HG02885 (cell line): ENCODE measurements around the gene DRC3.

Experiments used
- ATAC-seq: cut with Tn5 transposase; IDR thresholded peaks from one replicate; pipeline ENCODE4 v1.9.1; 2021; ENCODE audit warnings: mild to moderate bottlenecking; ENCODE audit not compliant: unreplicated experiment, poor library complexity

Gene DRC3

DNA sequence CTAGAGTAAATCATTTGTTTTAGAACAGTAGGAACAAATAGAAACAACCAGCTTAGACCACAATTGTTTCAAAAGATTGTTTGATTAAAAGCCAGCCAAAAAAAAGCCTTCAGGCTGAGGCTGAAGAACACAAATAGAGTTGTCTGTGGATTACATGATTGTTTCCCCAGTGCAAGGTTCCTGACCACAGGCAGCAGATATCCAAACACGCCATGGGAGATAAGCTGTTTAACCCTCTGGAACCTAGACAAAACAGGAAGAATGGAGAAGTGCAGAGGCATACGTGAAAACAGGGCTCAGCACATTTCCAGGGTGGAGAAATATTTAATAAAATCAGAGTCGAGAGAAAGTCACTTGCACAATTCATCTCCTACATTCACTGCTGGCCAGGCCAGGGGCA lies 45.3 kb downstream of the DRC3 start:
- ATAC-seq = no peak

DNA sequence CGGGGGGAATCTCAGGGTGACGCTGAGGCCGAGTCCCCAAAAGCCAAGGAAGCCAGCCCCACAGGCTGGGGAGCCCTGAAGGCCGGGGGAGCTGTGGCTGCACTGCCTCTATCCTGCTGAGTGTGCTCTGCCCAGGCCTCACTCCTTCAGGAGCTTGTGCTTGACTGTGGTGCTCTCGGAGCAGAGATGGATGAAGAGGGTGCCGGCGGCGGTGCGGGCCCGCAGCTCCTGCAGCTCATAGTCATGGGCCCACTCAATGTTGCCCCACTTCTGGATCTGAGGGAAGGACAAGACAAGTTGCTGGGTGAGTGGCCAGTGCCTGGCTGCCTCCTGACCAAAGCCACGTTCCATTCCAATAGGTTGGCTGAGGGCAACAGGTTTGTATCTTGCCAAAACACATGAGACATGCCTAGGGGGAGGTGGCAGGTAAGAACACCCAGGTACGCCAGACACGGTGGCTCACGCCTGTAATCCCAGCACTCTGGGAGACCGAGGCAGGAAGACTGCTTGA lies 45.8 kb downstream of the DRC3 start:
- no peak for ATAC-seq

DNA sequence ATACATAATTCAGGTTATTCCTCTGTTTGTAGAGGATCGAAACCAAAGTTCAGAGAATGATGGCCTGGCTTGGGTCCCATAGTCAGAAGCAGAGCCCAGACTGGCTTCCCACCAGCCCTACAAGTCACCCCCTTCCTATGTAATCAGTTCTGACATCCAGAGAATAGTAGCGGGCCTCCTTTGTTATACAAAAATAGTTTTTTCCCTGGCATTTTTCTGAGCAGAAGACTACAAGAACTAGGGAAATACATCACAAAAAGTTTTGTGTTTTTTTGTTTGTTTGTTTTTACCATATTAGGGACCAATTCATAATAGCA lies 47.1 kb downstream of the DRC3 start:
- ATAC-seq = no peak

DNA sequence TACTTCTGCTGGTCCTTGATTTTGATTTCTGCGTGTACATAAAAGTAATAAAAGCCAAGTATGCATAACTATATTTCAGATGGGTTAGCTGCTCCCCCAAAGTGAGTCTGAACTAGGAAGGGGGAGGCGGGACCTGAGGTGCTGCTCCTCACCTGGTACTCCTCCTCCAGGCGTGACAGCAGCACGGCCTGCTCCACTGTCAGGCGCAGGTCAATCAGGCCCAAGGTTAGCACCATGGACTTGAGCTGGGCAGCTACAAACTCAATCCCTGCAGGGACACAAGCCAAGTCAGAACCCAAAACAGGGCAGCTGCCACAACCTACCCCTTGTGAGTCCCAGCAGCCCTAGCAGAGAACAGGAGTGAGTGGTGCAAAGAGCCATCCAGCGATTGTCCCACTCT lies 48.3 kb downstream of the DRC3 start:
- ATAC-seq = no peak

DNA sequence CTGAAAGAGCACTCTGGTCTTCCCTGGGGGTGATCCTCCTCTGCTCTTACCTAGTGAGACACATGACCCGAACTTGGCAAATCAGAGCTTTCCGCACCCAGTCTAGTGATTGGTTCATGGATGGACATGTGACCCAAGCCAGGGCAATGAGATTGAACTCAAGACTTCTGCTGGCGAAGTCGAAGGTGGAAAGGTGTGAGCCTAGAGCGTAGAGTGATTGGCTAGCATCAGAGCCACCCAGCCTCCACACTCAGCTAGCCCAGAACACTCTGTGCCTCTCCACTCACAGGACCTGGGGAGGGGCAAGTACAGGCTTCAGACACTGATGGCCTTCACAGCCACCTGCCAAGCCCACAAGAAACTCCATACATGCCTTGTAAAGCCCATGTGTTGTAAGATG lies 48.7 kb downstream of the DRC3 start:
- no peak for ATAC-seq

DNA sequence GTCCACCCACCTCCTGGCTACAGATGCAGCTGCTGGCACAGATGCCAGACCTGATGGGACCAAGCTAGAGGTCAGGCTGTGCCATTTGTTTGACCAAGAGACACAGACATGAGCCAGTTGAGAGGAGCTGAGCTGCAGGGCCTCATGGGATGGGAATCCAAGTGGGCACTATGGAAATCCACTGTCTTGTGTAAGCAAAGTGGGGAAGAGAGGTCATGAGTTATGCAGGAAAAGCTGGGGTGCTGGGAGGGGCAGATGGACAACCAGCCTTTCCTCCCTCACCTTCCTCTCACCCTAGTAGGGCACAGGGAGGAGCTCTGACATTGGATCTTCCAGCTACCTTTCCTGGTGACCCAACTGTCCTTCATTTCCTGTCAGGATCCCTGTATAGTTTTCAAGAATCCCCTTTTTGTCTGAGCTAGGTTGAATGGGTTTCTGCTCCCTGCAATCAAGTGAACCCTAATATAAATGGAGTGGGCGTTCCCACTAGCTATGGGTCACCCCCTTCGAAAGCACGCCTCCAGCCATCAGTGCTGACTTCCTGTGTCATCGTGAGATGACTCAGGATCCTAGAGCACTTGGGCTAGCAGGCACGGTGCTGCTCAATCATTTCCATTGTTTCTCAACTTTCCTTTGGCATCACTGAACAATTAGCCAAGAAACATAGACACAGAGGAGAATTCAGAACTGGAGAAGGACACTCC lies 52.7 kb downstream of the DRC3 start:
- peak; percentile 84 for ATAC-seq

DNA sequence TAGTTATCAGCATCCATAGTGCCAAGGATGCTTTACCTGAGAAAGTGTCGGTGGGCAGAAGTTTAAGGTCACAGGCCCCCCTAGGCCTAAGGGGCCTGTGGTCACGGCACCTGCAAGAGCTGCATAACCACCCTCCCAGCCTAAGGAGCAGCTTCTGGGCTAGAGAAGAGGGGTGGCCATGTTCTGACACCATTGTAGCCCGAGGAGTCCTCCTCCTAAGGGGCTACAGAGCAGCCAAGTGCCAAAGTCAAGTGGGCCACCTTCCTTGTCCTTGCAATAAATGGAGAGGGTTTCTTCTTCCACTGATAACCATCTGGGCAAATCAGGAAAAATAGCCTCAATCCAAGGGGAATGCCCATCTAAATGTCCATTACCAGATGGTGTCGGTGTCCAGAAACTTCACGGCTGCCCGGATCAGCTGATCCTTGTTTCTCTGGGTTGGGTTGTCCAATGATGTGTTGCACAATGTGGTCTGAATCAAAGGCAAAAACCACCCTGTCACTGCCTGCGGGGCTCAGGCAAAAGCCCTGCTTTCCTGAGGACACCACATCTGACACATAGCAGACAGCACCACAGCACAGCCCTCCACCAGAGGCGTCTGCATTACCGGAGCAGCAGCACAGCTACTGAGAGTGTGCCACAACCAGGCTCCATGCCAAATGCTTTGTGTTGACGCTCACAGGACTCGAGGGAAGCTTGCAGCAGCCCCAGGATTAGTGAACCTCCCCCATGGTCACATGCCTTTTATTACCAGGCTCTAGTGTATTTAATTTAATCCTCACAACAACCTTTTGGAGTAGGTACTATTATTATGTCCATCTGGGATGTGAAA lies 53.5 kb downstream of the DRC3 start:
- peak; percentile 34 for ATAC-seq

DNA sequence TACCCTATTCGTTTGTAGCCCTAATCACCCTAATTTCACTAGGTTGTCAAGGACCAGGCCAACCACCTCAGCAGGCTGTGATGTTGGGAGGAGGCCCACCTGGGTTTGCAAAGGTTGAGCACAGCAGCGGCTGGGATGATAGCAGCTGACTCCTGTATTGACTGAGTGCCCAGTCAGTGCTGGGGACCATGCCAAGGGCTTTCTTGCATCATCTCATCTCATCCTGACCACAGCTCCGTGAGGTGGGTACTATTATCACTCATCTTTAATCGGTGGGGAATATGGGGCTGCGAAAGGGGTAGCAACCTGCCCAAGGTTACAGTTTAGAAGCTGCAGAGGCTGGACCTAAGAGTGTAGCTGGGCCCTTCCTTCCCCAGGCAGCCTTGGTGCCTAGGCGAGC lies 54.6 kb downstream of the DRC3 start:
- ATAC-seq = no peak

DNA sequence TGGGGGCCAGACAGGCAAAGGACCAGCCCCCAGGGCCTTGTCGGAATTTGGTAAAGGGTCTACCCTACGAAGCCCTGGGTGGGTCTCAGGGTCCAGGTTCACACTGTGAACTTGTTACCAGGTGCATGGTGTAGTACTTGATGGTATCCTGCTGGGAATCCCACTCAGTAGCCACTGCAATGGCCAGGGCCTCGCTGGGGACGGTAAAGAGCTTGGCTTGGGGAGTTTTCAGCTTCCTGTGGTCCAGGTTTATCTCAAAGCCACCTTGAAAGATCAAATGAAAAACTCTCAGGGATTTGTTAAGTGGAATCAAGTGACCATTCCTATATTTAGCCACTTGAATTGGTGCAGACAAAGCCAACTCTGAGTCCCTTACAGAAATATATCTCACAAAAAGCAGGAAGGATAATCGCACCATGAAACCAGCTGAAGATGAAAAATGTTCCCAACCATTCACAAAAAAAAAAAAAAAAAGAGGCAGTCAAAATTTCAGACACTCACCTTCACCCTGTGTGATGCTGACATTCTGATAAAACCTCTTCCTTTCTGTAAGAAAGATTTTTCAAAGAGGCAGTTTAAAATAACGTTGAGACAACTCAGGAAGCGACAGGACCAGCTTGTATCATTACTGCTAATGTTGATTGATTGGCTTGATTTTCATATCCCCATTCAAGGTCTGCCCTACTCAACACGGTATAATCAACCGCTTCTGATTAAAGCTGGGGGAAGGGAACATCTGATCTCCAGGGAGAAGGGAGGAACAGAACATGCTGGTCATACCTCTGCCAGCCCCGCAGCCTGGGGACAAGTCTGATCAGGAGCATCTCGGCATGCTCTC lies 55.7 kb downstream of the DRC3 start:
- no peak for ATAC-seq

DNA sequence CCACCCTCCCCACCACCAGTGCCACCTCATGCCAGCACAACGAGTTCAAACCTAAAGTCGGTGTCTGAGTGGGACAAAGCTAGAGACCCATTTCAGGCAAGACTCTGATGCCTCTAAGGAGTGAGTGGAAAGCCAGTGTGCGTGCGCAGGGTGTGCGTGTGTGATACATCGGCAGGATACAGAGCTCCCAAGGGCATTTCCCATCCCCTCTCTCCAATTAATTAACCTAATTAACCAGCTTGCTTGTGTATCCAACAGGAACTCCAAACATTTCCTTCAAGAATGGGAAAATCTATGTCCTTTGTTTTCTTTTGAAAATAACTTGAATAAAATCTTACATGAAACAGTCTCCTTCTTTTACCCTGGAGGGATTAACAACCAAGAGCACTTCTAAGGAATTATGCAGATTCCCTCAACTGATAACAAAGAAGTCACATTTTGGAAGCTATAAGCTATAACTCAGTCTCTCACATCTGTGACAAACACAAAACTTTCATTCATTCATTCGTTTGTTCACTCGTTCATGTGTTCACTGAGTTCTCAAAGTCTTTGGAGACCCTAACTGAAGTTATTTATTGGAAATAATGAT lies 56.4 kb downstream of the DRC3 start:
- ATAC-seq = no peak

DNA sequence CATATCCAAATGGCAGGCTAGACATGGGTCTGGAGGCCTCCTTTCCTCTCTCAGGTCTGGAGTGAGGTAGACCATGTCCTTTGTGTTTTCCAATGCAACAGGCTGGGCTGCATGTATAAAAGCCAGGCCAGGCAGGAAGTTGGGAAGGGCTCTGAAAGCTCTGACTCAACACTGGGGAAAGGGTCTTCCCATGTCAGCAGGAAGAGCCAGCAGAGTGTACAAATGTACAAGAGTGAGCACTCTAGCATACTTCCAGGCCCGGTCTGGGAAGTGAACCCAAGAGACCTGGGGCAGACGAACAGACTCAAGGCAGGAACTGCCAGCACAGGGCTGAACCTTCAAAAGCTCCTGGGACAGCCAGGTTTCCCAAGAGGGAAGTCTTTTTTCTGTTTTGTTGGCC lies 59.3 kb downstream of the DRC3 start:
- ATAC-seq = no peak

DNA sequence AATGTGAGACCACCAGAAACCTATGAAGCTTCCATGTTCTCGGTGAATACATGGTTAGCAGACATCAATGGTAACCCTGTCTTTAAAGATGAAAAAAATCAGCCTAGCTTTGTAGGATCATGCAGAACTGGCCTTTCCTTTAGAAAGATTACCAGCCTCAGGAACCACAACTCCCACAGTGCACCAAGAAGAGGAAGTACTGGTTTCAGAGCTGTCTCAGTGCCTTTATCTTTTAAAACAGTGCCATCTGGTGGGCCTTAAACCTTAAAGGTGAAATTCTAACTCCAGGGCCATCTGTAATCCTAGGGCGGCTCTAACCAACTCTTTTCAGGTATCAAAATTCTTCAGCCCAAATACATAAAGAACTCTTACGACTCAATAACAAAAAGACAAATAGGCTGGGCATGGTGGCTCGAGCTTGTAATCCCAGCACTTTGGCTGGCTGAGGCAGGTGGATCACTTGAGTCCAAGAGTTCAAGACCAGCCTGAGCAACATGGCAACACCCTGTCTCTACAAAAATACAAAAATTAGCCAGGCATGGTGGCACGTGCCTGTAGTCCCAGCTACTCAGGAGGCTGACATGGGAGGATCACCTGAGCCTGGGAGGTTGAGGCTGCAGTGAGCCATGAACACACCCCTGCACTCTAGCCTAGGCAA lies 60.9 kb downstream of the DRC3 start:
- peak; percentile 84 for ATAC-seq

DNA sequence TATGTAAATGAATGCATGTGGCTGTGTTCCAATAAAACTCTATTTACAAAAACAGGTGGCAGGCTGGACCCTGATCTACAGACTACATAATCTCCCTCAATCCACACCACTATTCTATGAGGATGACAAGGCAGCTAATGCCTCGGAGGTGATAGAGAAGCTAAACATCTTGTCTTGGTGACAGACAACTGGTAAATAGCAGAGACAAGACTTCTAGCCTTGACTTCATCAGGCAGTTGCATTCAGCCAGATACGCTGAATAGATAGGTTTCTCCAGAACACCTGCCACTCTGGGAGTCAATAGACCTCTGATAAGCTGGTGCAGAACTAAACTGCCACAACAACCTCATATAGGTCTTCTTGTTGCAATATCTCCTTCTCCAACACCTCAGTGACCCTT lies 63.0 kb downstream of the DRC3 start:
- ATAC-seq = no peak

DNA sequence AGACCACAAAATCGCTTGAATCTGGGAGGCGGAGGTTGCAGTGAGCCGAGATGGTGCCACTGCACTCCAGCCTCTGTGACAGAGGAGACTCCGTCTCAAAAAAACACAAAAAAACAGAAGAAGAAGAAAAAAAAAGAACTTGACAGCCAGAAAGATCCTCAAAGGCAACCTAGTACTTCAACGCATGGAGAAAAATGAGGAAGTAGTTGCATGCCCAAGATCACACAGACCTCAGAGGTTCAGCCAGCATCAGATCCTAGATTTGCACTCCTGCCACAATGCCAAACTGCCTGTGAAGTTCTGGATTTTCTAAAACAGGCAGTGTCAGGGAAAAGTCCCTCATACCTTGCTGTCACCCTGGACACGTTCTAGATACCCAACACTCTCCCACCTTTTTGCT lies 64.8 kb downstream of the DRC3 start:
- ATAC-seq = no peak

DNA sequence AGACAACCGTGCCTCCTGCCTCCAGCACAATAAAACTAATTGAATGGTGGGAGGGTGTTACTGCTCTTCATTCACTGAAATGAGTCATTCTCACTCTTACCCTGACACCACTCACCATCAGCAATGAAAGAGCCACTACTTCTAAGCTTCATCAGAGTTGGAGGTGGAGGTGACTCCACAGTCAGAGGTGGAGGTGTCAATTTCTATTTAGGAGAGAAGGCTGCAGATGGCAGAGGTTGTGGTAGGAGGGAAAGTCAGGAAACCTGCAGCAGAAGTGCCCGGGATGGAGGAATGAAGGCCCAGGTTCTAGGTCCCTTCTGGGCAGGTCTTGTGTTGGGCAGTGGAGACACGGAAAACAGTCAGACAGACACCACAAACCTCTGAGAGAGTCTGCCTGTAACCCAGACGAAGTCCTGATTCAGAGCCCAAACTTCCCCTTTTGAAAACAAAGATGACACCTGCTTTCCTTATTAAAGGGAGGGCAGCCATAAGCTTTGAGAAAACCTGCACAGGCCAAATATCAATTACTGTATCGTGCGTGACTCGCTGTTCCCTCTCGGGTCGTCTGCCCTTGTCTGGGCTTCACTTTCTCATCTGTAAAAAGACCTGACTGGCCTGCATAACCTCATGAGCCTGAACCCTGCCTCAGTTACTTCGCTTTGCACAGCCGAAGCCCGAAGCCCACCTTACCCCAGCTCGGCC lies 65.6 kb downstream of the DRC3 start:
- no peak for ATAC-seq

DNA sequence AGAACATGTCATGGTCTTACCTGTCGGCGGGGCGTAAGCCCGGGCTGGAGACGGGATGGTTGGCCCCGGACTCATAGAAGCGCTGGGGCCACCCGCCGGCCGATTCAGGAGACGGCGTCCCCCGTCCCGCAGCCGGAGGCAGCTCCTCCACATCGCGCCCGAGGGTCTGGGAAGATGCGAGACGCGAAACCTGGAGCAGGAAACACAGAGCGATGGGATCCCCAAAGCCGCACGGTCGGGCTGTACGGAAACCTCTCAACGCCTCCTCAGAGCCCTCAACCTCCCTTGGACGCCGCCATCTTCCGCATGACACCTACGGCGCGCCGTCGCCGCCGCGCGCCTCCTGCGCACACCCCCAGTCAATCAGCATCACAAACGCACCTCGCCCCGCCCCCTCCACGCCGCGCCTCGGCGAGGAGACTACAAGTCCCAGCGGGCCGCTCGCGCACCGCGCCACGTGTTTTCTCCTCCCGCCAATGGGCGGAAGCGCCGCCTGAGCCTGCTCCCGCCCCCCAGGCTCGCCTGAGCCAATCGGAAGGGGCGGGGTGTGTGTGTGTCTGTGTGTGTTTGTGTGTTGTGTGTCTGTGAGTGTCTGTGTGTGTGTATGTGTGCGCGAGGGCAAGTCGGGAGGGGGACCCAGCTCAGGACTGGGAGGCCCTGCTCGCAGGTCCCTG lies 66.3 kb downstream of the DRC3 start, which contains the start of the genes ATPAF2 and GID4:
ATPAF2 (minus strand) TSS at position 308 of the 674 bp plus-strand sequence; CDS start at position 153, 155 bp downstream.
GID4 (plus strand) TSS at position 548 of the 674 bp plus-strand sequence; CDS start at position 605, 57 bp downstream.
- peak; percentile 91 for ATAC-seq

DNA sequence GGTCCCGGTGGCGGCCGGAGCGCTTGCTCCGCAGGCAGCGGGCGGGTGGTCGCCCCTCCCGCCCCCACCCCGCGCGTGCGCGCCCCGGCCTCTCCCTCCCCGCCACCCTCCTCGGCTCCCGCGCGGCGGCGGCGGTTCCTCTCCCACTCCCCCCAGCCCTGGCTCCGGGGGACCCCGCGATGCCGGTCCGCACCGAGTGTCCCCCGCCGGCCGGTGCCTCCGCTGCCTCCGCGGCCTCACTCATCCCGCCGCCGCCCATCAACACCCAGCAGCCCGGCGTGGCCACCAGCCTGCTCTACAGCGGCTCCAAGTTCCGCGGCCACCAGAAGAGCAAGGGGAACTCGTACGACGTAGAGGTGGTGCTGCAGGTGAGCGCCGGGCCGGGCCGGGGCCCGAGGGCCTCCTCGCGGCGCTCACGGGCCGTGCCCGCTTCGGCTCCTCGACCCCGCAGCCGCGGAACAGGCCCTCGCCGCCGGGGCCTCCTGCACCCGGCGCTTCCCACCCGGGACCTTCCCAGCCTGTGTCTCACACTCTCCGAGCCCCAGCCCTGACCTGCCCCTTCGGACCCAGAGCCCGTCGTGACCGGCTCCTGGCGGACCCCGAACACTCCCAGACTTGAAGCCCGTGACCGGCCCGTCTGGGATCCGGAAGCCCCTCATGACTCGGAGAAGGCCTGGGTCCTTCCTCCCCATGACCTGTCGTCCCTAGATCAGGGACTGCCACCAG lies 67.0 kb downstream of the DRC3 start:
- ATAC-seq = peak; percentile 38

DNA sequence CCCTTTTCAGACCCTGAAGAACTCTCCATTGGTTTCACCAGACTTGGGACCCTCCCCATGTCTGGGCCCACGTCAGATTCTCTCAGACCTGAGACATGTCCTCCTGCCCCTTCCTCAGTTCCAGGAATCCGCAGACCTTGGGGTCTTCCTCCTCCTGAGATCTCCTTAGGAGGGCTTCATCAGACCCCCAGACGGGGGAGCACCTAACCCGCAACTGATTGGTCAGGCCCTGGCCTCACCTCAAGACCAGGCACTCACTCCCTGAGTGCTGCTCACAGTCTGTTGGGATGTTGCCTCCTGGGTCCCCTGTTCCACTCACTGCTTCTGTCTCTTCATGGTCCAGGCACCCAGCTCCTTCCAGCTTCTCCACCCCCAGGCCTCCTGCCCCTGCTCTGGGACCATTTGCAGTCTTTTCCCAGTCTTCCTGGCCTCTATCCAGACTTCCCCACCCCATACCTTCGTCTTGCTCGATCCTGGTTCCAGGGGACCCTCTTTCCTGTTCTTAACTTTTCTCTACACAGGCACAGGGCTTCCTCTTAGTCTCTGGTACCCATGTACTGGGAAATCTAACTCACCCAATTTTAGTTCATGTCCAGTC lies 67.7 kb downstream of the DRC3 start:
- no peak for ATAC-seq
